Regular cardiac myocyte (primary cell): ENCODE measurements around the gene TOB1. TPM values are rescaled to one million over a fixed set of nuclear protein-coding genes. Genes with fewer than 3 reads are reported as not detected.

Experiments used
- total RNA-seq: library from RNA; depleted of rRNA; stranded (reverse); fragments of >200 nt; gene quantifications from 2 replicates; pipeline ENCODE4 v1.2.3, GENCODE V29; 2014

TOB1 gene
- total RNA-seq = 6.5 and 9.9 TPM in 2 replicates

GRCh38 chr17:50866261-50866949 is at the start of gene TOB1:
Gene TOB1, minus strand, starts transcription at chr17:50866354. Its CDS starts 2,337 bp downstream, at chr17:50864017.

GRCh38 chr17:50835301-50836234 is 30.6 kb downstream of the TOB1 start, which contains the start of gene WFIKKN2:
Gene WFIKKN2, plus strand, starts transcription at chr17:50835586. Its CDS starts 352 bp downstream, at chr17:50835938.

Other genes with a start within 250 kb of the TOB1 start
- 1.2 and 13.0 TPM in 2 replicates for gene ABCC3, start 231.5 kb downstream of the TOB1 start, total RNA-seq
- 27.8 and 29.9 TPM in 2 replicates for gene ANKRD40, start 158.4 kb downstream of the TOB1 start, total RNA-seq
- gene LUC7L3, start 146.8 kb downstream of the TOB1 start, total RNA-seq = 15.0 and 22.0 TPM in 2 replicates
- gene ANKRD40CL, start 98.8 kb downstream of the TOB1 start, total RNA-seq = 0.28 TPM in 1 of 2 replicates, not detected in the other
- gene WFIKKN2, start 30.8 kb downstream of the TOB1 start, total RNA-seq = under 0.01 and 0.19 TPM in 2 replicates